Osteocyte (in vitro differentiated cells): ENCODE measurements around the gene ZXDB. TPM values are rescaled to one million over a fixed set of nuclear protein-coding genes. Genes with fewer than 3 reads are reported as not detected.
"Not testable (repeated sequence)": the region's sequence is repeated elsewhere in the genome, so short reads cannot be mapped to it uniquely, and the experiment has no call there.

Experiments used
- DNase-seq: peaks from one replicate; pipeline ENCODE4 v3.0.0; 2021; ENCODE audit warnings: mixed read lengths; ENCODE audit not compliant: unreplicated experiment; ENCODE audit errors: extremely low spot score
- H3K27ac Mint-ChIP-seq: one replicate; pipeline ENCODE4 v1.8.0; 2021; ENCODE audit warnings: mild to moderate bottlenecking, mixed read lengths; ENCODE audit not compliant: unreplicated experiment
- H3K27me3 Mint-ChIP-seq: one replicate; pipeline ENCODE4 v1.8.0; 2021; ENCODE audit warnings: mixed read lengths; ENCODE audit not compliant: unreplicated experiment
- H3K36me3 Mint-ChIP-seq: one replicate; pipeline ENCODE4 v1.8.0; 2021; ENCODE audit warnings: mixed read lengths; ENCODE audit not compliant: unreplicated experiment
- H3K4me1 Mint-ChIP-seq: one replicate; pipeline ENCODE4 v1.8.0; 2021; ENCODE audit warnings: mixed read lengths; ENCODE audit not compliant: unreplicated experiment
- H3K4me3 Mint-ChIP-seq: one replicate; pipeline ENCODE4 v1.8.0; 2021; ENCODE audit warnings: mild to moderate bottlenecking, moderate library complexity, mixed read lengths; ENCODE audit not compliant: unreplicated experiment
- H3K9me3 Mint-ChIP-seq: one replicate; pipeline ENCODE4 v1.8.0; 2021; ENCODE audit warnings: mixed read lengths; ENCODE audit not compliant: unreplicated experiment
- long read RNA-seq: library from polyadenylated mRNA; unstranded; transcript quantifications from one replicate; pipeline ENCODE4 v2.0.0, GENCODE V29; 2021
- total RNA-seq: library from RNA; stranded (reverse); gene quantifications from 2 replicates; pipeline ENCODE4 v1.2.1, GENCODE V29; 2021
- TF ChIP-seq, protein P1 (sequence below): fragments of 200-600 bp; sonication (generic); IDR thresholded peaks from 2 replicates; pipeline ENCODE4 v1.5.0; 2021; ENCODE audit warnings: antibody characterized with exemption, mild to moderate bottlenecking, moderate library complexity

The ZXDB gene
- total RNA-seq = 6.8 and 7.3 TPM in 2 replicates
- long read RNA-seq = 0 reads

DNA sequence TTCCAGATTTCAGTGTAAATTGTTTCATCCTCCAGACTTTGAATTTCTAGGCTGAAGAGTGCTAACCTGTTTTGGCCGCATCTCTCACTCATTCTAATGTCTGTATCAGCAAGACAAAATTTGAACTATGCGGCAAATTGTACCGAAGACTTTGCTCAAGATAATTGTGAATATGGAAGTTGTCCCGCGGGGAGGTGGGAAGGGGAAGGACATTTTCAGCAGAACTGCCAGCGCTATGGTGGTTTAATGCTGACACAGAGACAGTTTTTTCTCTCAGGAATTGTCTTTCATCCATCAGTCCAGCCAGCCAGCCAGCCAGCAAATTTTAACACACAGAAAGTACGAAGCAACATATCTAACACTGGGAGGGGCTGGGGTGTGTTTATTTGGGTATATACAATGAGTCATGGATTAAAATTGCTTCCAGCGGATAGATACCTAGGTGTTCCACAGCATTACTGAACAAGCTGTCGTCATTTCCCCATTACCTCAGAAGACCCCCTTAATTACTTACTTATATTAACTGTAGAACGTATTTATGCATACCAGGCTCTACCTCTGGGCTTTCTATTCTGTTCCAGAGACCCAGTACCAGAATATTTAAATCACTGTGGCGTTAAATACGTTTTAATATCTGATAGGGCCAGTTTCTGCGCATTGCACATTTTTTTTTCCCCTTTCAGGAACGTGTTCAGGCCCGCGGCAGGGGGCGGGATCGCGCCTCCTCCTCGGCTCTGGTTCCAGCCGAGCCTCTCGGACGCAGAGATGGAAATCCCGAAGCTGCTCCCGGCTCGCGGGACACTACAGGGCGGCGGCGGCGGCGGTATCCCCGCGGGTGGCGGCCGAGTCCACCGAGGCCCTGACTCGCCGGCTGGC is at the start of gene ZXDB:
ZXDB (plus strand) TSS at position 728 of the 876 bp plus-strand sequence; CDS start at position 766, 38 bp downstream.
- not testable (repeated sequence) for H3K9me3 Mint-ChIP-seq, H3K36me3 Mint-ChIP-seq, DNase-seq, H3K27me3 Mint-ChIP-seq
- peak within 1 kb of the TSS; percentile 74 for H3K4me3 Mint-ChIP-seq
- peak within 1 kb of the TSS; percentile 79 for H3K27ac Mint-ChIP-seq
- H3K4me1 Mint-ChIP-seq = peaks cover 27% of the 10 kb centered on the region

DNA sequence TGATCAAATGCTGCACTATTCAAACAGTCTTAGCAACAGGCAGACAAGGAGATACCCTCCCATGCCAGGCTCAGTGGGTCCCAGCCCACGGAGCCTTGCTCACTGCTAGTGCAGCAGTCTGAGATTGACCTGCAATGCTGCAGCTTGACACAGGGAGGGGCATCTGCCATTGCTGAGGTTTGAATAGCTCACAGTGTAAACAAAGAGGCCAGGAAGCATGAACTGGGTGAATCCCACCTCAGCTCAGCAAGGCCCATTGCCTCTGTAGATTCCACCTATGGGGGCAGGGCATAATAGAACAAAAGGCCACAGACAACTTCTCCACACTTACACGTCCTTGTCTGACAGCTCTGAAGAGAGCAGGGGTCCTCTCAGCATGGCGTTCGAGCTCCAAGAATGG is 26.6 kb upstream of the ZXDB start:
- H3K27ac Mint-ChIP-seq = no peak overlapping the region
- TF ChIP-seq, protein P1, sequence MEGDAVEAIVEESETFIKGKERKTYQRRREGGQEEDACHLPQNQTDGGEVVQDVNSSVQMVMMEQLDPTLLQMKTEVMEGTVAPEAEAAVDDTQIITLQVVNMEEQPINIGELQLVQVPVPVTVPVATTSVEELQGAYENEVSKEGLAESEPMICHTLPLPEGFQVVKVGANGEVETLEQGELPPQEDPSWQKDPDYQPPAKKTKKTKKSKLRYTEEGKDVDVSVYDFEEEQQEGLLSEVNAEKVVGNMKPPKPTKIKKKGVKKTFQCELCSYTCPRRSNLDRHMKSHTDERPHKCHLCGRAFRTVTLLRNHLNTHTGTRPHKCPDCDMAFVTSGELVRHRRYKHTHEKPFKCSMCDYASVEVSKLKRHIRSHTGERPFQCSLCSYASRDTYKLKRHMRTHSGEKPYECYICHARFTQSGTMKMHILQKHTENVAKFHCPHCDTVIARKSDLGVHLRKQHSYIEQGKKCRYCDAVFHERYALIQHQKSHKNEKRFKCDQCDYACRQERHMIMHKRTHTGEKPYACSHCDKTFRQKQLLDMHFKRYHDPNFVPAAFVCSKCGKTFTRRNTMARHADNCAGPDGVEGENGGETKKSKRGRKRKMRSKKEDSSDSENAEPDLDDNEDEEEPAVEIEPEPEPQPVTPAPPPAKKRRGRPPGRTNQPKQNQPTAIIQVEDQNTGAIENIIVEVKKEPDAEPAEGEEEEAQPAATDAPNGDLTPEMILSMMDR = no peak
- DNase-seq = no peak
- no peak overlapping the region for H3K4me3 Mint-ChIP-seq
- no peaks in the 10 kb centered on the region for H3K27me3 Mint-ChIP-seq
- H3K4me1 Mint-ChIP-seq = no peaks in the 10 kb centered on the region
- H3K36me3 Mint-ChIP-seq = no peaks in the 10 kb centered on the region
- peaks cover 40% of the 10 kb centered on the region for H3K9me3 Mint-ChIP-seq

DNA sequence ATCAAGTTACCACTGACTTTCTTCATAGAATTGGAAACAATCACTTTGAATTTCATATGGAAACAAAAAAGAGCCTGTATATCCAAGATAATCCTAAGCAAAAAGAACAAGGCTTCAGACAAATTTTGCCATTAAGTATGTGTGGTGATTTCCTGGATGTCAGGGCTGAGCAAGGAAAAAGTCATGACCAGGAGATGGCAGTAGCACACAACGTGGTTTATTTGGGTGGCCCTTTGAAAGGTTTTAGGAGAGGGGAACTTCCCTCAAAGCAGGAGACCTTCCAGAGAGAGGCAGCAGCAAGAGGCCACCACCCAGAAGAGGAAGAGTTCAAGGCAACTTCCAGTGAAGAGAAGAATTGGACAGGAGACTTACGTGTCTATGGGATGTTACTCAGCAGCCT is 18.1 kb upstream of the ZXDB start:
- Mint-ChIP-seq H3K9me3 (no peaks in the 10 kb centered on the region), H3K27ac (no peak overlapping the region), H3K27me3 (no peaks in the 10 kb centered on the region), H3K4me3 (no peak overlapping the region), H3K36me3 (no peaks in the 10 kb centered on the region), H3K4me1 (no peaks in the 10 kb centered on the region)
- TF ChIP-seq, protein P1 = peak; percentile 55
- DNase-seq = no peak

DNA sequence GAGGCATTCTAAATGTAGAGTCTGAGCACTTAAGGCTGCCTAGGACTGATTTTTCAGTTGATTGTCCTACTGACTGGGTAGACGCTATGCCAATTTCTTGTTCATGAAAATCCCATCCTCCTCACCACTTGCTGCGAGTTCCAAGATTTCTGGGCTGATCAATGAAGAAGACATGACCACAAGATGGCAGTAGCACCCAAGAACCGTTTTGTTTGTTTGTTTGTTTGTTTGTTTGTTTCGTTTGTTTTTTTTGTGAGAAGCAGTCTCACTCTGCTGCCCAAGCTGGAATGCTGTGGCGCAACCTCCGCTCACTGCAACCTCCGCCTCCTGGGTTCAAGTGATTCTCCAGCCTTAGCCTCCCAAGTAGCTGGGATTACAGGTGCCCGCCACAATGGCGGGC is 8.9 kb upstream of the ZXDB start:
- H3K27ac Mint-ChIP-seq, H3K27me3 Mint-ChIP-seq, H3K36me3 Mint-ChIP-seq, H3K4me1 Mint-ChIP-seq, H3K4me3 Mint-ChIP-seq, DNase-seq, H3K9me3 Mint-ChIP-seq: not testable (repeated sequence)
- TF ChIP-seq, protein P1 = peak; percentile 47

DNA sequence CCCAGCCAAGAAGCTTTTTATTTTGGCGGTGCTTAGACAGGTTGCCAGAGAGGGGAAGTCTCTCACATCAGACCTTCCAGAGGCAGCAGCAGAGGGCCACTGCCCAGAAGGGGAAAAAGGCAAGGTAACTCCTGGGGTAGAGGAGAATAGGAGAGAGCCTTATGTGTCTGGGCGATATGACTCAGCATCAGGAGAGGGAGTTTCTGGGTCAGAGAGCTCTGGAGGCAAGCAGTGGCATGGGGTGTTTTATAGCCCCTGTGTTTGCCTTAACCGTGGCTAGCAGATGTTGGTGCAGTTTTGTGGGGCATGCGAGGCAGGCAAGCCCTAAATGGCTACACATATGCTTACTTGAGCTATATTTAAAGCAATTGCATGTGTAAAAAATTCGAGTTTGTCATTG is 8.3 kb upstream of the ZXDB start:
- Mint-ChIP-seq H3K4me1 (no peaks in the 10 kb centered on the region), H3K27me3 (no peaks in the 10 kb centered on the region), H3K9me3 (peaks cover 7% of the 10 kb centered on the region), H3K27ac (no peak overlapping the region), H3K4me3 (no peak overlapping the region), H3K36me3 (no peaks in the 10 kb centered on the region)
- no peak for DNase-seq
- TF ChIP-seq, protein P1 = no peak
